Naive thymus-derived CD4-positive, alpha-beta T cell (primary cell): ENCODE measurements around the gene DNAJC17. TPM values are rescaled to one million over a fixed set of nuclear protein-coding genes. Genes with fewer than 3 reads are reported as not detected.

Experiments
- ATAC-seq: fragments of 150-1000 bp; cut with Tn5 transposase; 2 replicates; pipeline ENCODE4 v1.10.0; 2021; ENCODE audit warnings: mild to moderate bottlenecking, moderate library complexity
- CTCF ChIA-PET: fragments of 350-600 bp; sonication (Branson Sonifier 250); formaldehyde crosslinking; loops from one replicate; lab custom pipeline; 2021; ENCODE audit warnings: antibody characterized with exemption; lab: Charles Lee
- POLR2A ChIA-PET: fragments of 350-600 bp; sonication (Branson Sonifier 250); formaldehyde crosslinking; loops from one replicate; lab custom pipeline; 2021; ENCODE audit warnings: antibody characterized with exemption, inconsistent platforms; lab: Charles Lee
- DNase-seq, 9 donors: peaks; one replicate each; pipeline versions ENCODE4 v3.0.0 to v3.0.0-alpha.2; 2020 to 2022; ENCODE audit warnings: mixed read lengths in 1 of 9
- H3K27ac ChIP-seq: one replicate; pipeline ENCODE4 v1.7.0; 2013; ENCODE audit warnings: mild to moderate bottlenecking, low read depth, low read length, moderate library complexity
- H3K27me3 ChIP-seq, 2 donors: one replicate each; pipeline ENCODE4 v1.7.0; 2013; ENCODE audit warnings: low read length in 2 of 2, mild to moderate bottlenecking in 2 of 2, moderate library complexity in 2 of 2; ENCODE audit not compliant: control insufficient read depth in 2 of 2, insufficient read depth in 2 of 2
- H3K36me3 ChIP-seq, 3 experiments: 1 replicate in 2 of 3; 2 replicates in 1 of 3; pipeline ENCODE4 v1.7.0; 2013; ENCODE audit warnings: low read length in 3 of 3, mild to moderate bottlenecking in 3 of 3, moderate library complexity in 1 of 3; ENCODE audit not compliant: insufficient read depth in 3 of 3, control insufficient read depth in 2 of 3
- H3K4me1 ChIP-seq, 2 donors: one replicate each; pipeline ENCODE4 v1.7.0; 2013; ENCODE audit warnings: low read length in 2 of 2, mild to moderate bottlenecking in 2 of 2, moderate library complexity in 1 of 2; ENCODE audit not compliant: control insufficient read depth in 2 of 2, insufficient read depth in 2 of 2
- H3K4me3 ChIP-seq: 2 replicates; pipeline ENCODE4 v1.7.0; 2013; ENCODE audit warnings: mild to moderate bottlenecking, low read length
- H3K9me3 ChIP-seq, 3 experiments: 1 replicate in 2 of 3; 2 replicates in 1 of 3; pipeline ENCODE4 v1.7.0; 2013; ENCODE audit warnings: low read length in 3 of 3; ENCODE audit not compliant: control insufficient read depth in 2 of 3
- H3K27ac Mint-ChIP-seq, 9 donors: one replicate each; pipeline ENCODE4 v1.8.0; 2020 to 2022; ENCODE audit warnings: mixed read lengths in 9 of 9, mild to moderate bottlenecking in 8 of 9, moderate library complexity in 5 of 9, inconsistent platforms in 2 of 9
- H3K27me3 Mint-ChIP-seq, 5 donors: one replicate each; pipeline ENCODE4 v1.8.0; 2021 to 2022; ENCODE audit warnings: mixed read lengths in 5 of 5, mild to moderate bottlenecking in 1 of 5
- H3K36me3 Mint-ChIP-seq, 5 donors: one replicate each; pipeline ENCODE4 v1.8.0; 2020 to 2022; ENCODE audit warnings: mixed read lengths in 5 of 5, mild to moderate bottlenecking in 3 of 5, inconsistent platforms in 1 of 5
- H3K4me1 Mint-ChIP-seq, 7 donors: one replicate each; pipeline ENCODE4 v1.8.0; 2020 to 2022; ENCODE audit warnings: mixed read lengths in 7 of 7, mild to moderate bottlenecking in 3 of 7, inconsistent platforms in 1 of 7
- H3K4me3 Mint-ChIP-seq, 10 donors: one replicate each; pipeline ENCODE4 v1.8.0; 2020 to 2022; ENCODE audit warnings: mild to moderate bottlenecking in 10 of 10, mixed read lengths in 10 of 10, moderate library complexity in 6 of 10, inconsistent platforms in 2 of 10
- H3K9me3 Mint-ChIP-seq, 11 donors: one replicate each; pipeline ENCODE4 v1.8.0; 2020 to 2022; ENCODE audit warnings: mixed read lengths in 11 of 11, mild to moderate bottlenecking in 4 of 11, inconsistent platforms in 1 of 11, moderate library complexity in 1 of 11
- intact Hi-C, 2 donors: fragments of 100-400 bp; cut with micrococcal nuclease; formaldehyde crosslinking; loops; one replicate each; pipeline ENCODE4 v1.15.1; 2023
- polyA plus RNA-seq, 2 donors: library from polyadenylated mRNA; unstranded; fragments of 300-500 nt; fragmentation: Illumina TruSeq; gene quantifications; one replicate each; pipeline ENCODE4 v1.2.3, GENCODE V29; 2021
- total RNA-seq, 6 experiments: library from RNA in 5 of 6; stranded (reverse) in 5 of 6; gene quantifications; 1 replicate in 5 of 6; 2 replicates in 1 of 6; pipeline ENCODE4 v1.2.3 and lab custom pipeline; 2021 to 2026

The DNAJC17 gene
- total and polyA plus RNA-seq, 7 experiments from 2014 or later = 28.8 to 50.9 (median 35.5) TPM

DNA sequence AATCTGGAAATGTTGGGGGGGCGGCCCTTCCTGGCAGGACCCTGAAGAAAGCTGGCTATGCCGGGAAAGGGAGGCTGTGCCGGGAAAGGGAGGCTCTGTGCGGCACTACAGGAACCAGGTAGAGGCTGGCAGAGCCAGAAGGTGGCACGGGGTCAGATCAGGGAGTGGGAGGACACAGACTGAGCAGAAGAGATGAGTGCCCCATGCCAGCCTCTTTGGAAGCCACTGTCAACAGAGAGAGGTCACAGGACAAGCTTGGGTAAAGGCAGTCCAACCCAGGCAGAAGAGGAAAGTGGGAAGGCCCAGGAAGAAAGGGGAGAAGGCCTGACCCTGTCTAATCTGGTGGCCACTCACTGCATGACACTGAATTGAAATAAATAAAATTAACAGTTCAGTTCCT lies 36.0 kb downstream of the DNAJC17 start:
- Mint-ChIP-seq H3K27ac (peak overlapping the region in 1 of 9 donors; percentile 25), H3K9me3 (no peaks in the 10 kb centered on the region), H3K36me3 (peaks cover 0 to 16% (median 8%) of the 10 kb centered on the region in 5 donors), H3K4me1 (peaks cover 17 to 29% (median 23%) of the 10 kb centered on the region in 7 donors), H3K27me3 (no peaks in the 10 kb centered on the region), H3K4me3 (no peak overlapping the region)
- POLR2A ChIA-PET = interaction anchor here (2.7 kb wide), 1 partner anchor 76 kb away, joined by 13 read pairs; the partner anchor contains the start of gene RAD51
- H3K4me3 ChIP-seq = no peak overlapping the region
- H3K27ac ChIP-seq = no peak overlapping the region
- H3K4me1 ChIP-seq = peaks cover 0 to 17% of the 10 kb centered on the region in 2 donors
- H3K27me3 ChIP-seq = no peaks in the 10 kb centered on the region
- H3K36me3 ChIP-seq = peaks cover 0 to 63% (median 18%) of the 10 kb centered on the region in 3 experiments
- H3K9me3 ChIP-seq = no peaks in the 10 kb centered on the region
- intact Hi-C loops = no loop called here
- no peak for DNase-seq
- no peak for ATAC-seq
- CTCF ChIA-PET = interaction anchor here (0.6 to 2.1 kb wide), 2 partner anchors 11 to 18 kb away, joined by 3 to 10 read pairs; no protein-coding TSS in a partner anchor

GRCh38 chr15:40770147-40770721 lies 37.0 kb downstream of the DNAJC17 start:
- ATAC-seq (no peak), DNase-seq (no peak)
- Histone ChIP-seq H3K4me3 (no peak overlapping the region), H3K9me3 (no peaks in the 10 kb centered on the region), H3K27me3 (no peaks in the 10 kb centered on the region), H3K36me3 (peaks cover 0 to 52% (median 8%) of the 10 kb centered on the region in 3 experiments), H3K27ac (peak overlapping the region; percentile 59), H3K4me1 (peaks cover 3 to 20% of the 10 kb centered on the region in 2 donors)
- CTCF ChIA-PET = interaction anchor here (0.7 to 2.1 kb wide), 3 partner anchors 12 to 26 kb away, joined by 3 to 10 read pairs (median 6); no protein-coding TSS in a partner anchor
- Mint-ChIP-seq H3K27ac (peak overlapping the region; percentile 80 to 93 (median 88)), H3K4me1 (peaks cover 22 to 39% (median 28%) of the 10 kb centered on the region in 7 donors), H3K36me3 (peaks cover 0 to 16% (median 8%) of the 10 kb centered on the region in 5 donors), H3K9me3 (no peaks in the 10 kb centered on the region), H3K27me3 (no peaks in the 10 kb centered on the region), H3K4me3 (peak overlapping the region in 8 of 10 donors; percentile 29 to 73 (median 58))
- intact Hi-C loops = no loop called here
- POLR2A ChIA-PET = interaction anchor here (2.7 kb wide), 1 partner anchor 75 kb away, joined by 13 read pairs; the partner anchor contains the start of gene RAD51

DNA sequence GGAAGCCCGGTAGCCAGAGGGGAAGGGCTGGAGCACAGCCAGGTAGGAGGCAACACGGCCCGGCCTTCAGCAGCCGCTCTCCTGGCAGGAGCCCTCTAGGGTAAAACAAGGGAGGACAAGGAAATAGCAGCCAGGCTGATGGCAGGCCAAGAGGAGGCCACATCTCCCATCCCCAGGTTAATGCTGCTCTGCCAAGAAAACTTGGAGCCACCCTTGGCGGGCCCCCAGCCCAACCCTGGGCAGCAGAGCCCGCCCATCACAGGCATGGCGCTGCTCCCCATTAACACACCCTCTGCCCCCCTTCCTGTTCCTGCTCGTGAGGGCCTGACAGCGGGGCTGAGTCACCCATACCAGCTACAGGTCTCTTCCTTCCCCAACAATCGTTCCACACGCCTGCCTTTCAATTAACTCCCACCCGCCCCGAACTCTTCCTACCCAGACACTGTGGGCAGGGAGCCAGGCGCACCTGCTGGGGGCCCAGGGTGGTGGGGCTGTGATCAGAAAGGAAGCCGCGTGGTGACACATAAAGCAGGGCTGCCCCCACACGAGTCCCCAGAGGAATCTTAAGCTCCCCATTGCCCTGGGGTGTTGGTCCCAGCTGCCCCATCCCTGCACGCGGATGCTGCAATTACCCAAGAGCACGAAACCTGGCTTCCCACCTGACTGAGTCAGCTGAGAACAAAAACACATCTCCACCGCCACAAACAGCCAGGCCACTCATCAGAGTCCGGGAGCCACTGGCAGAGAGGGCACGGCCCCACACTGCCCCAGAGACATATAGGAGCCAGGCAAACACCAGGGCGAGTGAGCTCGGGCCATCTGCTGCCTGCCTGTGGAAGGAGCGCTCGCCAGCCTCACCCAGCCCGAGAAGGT lies 37.8 kb downstream of the DNAJC17 start, which contains the start of gene C15orf62:
TSS of gene C15orf62 (plus strand) at position 707 of the 873 bp plus-strand sequence. CDS start 516 bp downstream, outside the sequence.
- peak in 7 of 9 donors; percentile 33 to 71 (median 45) for DNase-seq
- no peaks in the 10 kb centered on the region for H3K27me3 Mint-ChIP-seq
- ChIA-PET CTCF (interaction anchor here (0.8 to 1.5 kb wide), 2 partner anchors 13 kb away, joined by 3 to 6 read pairs; no protein-coding TSS in a partner anchor), POLR2A (interaction anchor here (1.1 to 2.7 kb wide), 3 partner anchors 12 to 75 kb away, joined by 3 to 13 read pairs (median 4); partner anchors contain the start of genes RAD51 and RMDN3)
- peak within 1 kb of the TSS; percentile 80 to 93 (median 88) for H3K27ac Mint-ChIP-seq
- peaks cover 10 to 27% of the 10 kb centered on the region in 2 donors for H3K4me1 ChIP-seq
- peak; percentile 58 for ATAC-seq
- peaks cover 24 to 46% (median 36%) of the 10 kb centered on the region in 7 donors for H3K4me1 Mint-ChIP-seq
- H3K27me3 ChIP-seq = no peaks in the 10 kb centered on the region
- no peaks in the 10 kb centered on the region for H3K9me3 Mint-ChIP-seq
- no peak within 1 kb of the TSS for H3K4me3 ChIP-seq
- peaks cover 0 to 11% (median 3%) of the 10 kb centered on the region in 5 donors for H3K36me3 Mint-ChIP-seq
- H3K36me3 ChIP-seq = peaks cover 0 to 45% (median 2%) of the 10 kb centered on the region in 3 experiments
- intact Hi-C loops = loop anchor here (2.0 to 5.0 kb wide), 2 partner anchors 15 to 177 kb away; partner anchors contain the start of genes KNL1 (in 1 of the 2) and RMDN3 (in 1 of the 2)
- H3K4me3 Mint-ChIP-seq = peak within 1 kb of the TSS; percentile 42 to 73 (median 62)
- no peaks in the 10 kb centered on the region for H3K9me3 ChIP-seq
- peak within 1 kb of the TSS; percentile 59 for H3K27ac ChIP-seq

DNA sequence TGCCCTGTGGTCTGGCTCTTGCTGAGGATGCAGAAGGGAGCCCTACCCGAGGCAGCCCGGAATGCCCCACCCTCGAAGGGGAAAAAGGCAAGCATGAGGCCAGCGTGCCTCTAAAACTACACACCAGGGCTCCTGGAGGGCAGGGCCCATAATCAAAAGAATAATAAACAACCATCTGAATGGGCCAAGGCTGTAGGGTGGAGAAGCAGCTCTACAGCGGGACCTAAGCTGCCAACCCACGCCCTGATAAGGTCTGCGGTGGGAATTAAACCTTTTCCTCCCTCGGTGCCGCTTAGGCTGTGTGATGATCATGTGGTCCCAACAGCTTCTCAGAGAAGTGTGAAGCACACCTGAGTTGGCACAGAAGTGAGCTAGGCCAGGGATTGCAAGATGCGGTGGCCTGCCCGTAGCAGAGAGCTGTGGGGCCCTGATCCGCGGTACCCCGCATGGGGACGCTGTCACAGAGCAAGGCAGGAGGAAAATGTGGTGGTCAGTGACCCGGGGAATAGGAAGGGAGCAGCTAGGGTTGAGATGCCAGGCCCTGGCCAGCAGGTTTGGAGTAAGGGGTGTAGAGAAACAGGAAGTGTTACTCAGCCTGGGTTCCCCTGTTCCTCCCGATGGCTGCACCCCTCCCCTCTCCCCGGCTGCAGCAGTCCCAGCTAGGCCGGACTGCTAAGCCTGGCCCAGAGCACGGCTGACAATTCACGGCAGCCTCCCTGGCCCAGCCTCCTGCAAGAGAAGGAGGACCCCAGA lies 38.6 kb downstream of the DNAJC17 start:
- Histone ChIP-seq H3K27ac (peak overlapping the region; percentile 59), H3K4me3 (no peak overlapping the region), H3K4me1 (peaks cover 11 to 29% of the 10 kb centered on the region in 2 donors), H3K36me3 (peaks cover 0 to 40% (median 0%) of the 10 kb centered on the region in 3 experiments), H3K9me3 (no peaks in the 10 kb centered on the region), H3K27me3 (no peaks in the 10 kb centered on the region)
- Mint-ChIP-seq H3K27me3 (no peaks in the 10 kb centered on the region), H3K27ac (peak overlapping the region; percentile 68 to 93 (median 87)), H3K9me3 (no peaks in the 10 kb centered on the region), H3K4me3 (peak overlapping the region in 8 of 10 donors; percentile 23 to 73 (median 58)), H3K36me3 (peaks cover 0 to 7% (median 0%) of the 10 kb centered on the region in 5 donors), H3K4me1 (peaks cover 24 to 48% (median 39%) of the 10 kb centered on the region in 7 donors)
- DNase-seq = no peak
- ChIA-PET POLR2A (interaction anchor here (1.1 to 2.7 kb wide), 3 partner anchors 11 to 74 kb away, joined by 3 to 13 read pairs (median 4); partner anchors contain the start of genes RAD51 and RMDN3), CTCF (interaction anchor here (1.5 kb wide), 1 partner anchor 14 kb away, joined by 6 read pairs; no protein-coding TSS in a partner anchor)
- no peak for ATAC-seq
- intact Hi-C loops = loop anchor here (2.0 to 5.0 kb wide), 2 partner anchors 14 to 176 kb away; partner anchors contain the start of genes KNL1 (in 1 of the 2) and RMDN3 (in 1 of the 2)

DNA sequence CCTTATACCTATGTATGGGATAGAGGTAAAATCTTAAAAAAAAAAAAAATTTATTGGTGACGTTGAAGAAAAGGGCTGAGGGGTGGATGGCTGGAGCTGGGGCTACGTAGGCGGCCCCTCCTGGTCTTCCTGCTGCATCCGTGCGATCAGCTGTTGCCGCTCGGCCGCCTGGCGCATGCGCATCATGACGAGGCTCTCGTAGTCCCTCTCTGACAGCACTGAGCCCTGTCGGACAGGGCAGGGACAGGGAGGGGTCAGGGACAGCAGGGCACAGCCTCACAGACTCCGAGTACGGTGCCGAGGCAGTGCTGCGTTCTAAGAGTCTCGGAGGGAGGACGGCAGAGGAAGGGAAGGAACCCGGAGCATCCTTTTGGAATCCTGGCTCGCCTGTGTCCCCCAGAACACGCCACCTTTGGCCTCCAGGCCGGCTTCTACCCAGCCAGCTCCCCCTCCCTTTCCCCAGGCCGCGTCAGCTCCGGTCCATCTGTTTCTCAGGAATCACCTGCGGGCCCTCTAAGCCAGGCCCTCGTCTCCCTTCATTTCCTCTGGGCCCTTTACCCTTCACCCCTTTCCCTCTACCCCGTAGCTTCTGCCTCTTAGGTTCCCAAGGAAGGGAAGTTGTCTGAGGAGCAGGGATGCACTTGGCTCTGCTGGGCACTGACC lies 39.3 kb downstream of the DNAJC17 start:
- Mint-ChIP-seq H3K9me3 (no peaks in the 10 kb centered on the region), H3K4me1 (peaks cover 24 to 51% (median 46%) of the 10 kb centered on the region in 7 donors), H3K27ac (peak overlapping the region in 6 of 9 donors; percentile 50 to 92 (median 72)), H3K4me3 (peak overlapping the region in 1 of 10 donors; percentile 39), H3K27me3 (no peaks in the 10 kb centered on the region), H3K36me3 (peaks cover 0 to 3% (median 0%) of the 10 kb centered on the region in 5 donors)
- Histone ChIP-seq H3K36me3 (peaks cover 0 to 33% (median 0%) of the 10 kb centered on the region in 3 experiments), H3K4me3 (no peak overlapping the region), H3K27ac (peak overlapping the region; percentile 59), H3K27me3 (no peaks in the 10 kb centered on the region), H3K4me1 (peaks cover 17 to 29% of the 10 kb centered on the region in 2 donors), H3K9me3 (no peaks in the 10 kb centered on the region)
- ATAC-seq (no peak), DNase-seq (no peak)
- ChIA-PET CTCF (no interaction called here), POLR2A (no interaction called here)
- intact Hi-C loops = loop anchor here (2.0 to 5.0 kb wide), 2 partner anchors 13 to 176 kb away; partner anchors contain the start of genes KNL1 (in 1 of the 2) and RMDN3 (in 1 of the 2)
